GM18511 (cell line): ENCODE measurements around the gene IFIT1B.

Experiments used
- ATAC-seq: cut with Tn5 transposase; IDR thresholded peaks from one replicate; pipeline ENCODE4 v1.9.1; 2021; ENCODE audit warnings: mild to moderate bottlenecking, moderate library complexity; ENCODE audit not compliant: unreplicated experiment

Gene IFIT1B

DNA sequence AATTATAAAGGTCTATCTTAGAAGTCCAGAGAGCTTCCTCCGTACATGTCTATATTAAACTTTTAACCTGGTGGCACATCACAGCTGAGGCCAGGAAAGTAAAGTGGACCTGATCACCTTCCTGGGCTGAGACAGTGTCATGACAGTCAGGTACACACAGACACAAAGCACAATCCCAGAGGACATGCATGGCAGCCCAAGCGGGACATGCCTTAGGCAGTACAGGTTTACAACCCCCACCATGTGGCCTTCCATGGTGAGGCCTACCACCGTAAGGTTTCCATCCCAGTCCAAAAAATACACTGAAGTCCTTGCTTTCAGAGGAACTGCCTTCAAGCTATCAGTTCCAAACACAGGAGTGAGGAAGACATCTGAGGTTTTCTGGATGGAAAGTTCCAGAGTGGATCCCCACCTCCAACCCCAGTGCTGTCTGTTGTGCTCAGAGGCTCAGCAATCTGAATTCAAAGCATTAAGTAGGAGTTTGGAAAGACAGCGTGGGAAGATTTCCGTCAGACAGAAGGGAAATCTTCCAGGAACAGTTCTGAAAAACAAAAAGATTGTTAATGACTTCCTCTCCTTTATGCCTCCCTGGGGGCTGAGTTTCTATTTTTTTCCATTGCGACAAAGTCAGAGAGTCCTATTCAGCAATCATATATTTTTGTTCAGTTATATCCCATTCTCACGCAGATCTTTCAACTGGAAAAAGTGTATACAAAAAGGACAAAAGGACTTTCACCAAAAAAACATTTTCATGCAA, 30.0 kb upstream of the IFIT1B start:
- no peak for ATAC-seq

DNA sequence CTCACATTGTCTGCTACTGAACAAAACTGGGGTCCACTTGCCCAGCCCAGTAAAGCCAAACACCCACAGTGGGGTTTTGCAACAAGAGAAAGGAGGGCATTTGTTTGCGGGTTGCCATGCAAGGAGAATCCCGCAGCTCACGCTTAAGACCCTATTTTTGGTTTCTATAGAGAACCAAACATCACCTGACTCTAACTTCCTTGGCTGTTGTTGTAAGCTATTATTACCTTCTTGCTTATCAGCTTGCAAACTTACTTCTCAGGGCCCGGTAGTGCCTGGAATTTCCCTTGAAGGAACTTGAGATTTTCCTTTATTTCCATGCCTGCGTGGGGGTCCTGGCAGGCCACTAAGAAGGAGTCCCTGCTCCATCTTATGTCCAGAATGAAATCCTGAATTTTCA, 29.4 kb upstream of the IFIT1B start:
- no peak for ATAC-seq

DNA sequence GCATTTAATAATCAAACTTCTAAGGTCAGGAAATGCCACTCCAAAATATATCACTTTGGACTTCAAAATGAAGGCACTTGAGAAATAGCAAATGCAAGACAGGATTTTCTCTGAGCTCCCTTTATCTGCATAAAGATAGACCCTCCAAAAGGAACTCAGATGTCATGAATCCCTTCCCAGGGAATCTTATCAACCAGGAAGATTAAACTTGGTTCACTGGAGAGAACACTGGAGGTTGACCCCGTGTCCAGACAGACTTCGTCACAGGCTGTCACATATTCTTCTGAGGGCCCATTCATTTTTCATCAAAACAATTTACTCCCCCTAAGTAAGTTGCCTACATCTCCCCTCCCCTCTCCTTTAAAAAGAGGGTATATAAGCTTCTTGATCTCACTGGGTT, 28.9 kb upstream of the IFIT1B start:
- ATAC-seq = no peak

DNA sequence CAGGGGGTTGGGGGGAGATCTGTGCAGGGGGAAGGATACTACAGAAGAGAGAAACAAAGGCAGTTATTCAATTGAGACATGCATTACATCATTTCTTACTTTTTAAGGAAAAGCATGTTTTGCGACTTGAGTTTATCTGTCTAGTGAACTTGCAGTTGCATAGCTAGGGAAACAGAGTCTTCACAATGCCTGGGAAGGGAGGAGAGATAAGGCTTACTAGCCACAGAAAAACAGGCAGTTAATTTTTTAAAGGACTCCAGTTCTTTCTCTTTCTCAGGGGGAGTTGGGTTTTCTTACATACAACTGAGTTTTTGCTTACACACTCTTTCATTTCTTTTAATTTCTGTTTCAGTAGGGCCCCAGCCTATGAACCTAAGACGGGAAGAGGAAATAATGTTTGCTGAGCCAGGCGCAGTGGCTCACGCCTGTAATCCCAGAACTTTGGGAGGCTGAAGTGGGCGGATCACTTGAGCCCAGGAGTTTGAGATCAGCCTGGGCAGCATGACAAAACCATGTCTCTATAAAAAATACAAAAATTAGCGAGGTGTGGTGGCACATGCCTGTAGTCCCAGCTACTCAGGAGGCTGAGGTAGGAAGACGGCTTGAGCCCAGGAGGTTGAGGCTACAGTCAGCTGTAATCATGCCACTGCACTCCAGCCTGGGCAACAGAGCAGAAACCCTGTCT, 27.1 kb upstream of the IFIT1B start:
- ATAC-seq = peak; percentile 47

DNA sequence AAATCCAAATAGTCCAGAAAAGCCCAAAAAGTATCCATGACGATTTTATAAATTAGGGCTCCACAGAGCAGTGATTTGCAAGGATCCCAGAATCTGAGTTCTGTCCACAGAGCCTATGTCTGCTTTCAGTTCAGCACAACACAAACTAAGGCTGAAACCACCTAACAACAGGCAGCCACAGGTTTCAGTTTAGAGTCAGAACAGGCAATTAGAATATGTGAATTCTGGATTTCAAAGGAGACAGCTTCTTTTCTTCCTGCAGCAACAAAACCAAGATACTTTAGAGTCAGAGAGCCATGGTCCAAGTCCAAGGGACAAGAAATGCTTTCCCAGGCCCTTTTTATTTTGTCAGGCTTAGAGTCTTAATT, 26.5 kb upstream of the IFIT1B start:
- ATAC-seq = peak; percentile 84

DNA sequence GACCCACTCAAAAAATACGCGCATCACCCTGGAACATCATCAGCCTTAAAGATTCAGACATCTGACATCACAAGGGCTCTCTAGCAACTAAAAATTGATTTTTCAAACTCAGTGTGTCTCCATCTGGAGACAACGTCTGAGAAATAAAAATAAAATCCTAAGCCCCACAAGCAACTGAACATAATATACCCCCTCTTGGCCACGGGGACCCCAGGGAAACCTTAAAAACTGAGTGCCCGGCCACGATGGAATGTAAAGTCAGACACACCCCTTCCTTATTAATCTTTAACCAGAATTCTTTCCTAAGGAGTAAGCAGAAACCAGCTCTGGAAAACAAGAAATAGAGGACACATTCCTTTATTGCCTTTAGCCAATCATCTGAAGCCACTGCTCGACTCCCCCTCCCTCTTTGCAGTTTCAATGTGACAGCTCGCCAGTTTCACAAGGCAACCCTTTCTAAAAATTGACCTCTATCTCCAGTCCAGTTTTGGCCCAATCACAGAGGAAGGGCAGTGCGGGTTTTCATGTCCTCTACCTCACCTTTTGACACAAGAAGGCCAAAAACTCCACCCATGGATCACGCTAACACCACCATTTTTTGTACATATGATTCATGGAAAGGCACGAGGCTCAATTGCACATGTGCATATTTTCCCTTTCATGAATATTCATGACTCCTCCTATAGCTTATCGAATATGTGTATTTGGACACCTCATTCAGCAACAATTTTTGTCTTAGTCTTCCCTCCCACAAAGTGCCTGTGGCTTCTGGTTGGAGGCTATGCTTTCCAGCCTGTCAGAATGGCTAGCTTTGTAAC, 25.9 kb upstream of the IFIT1B start:
- peak; percentile 66 for ATAC-seq

DNA sequence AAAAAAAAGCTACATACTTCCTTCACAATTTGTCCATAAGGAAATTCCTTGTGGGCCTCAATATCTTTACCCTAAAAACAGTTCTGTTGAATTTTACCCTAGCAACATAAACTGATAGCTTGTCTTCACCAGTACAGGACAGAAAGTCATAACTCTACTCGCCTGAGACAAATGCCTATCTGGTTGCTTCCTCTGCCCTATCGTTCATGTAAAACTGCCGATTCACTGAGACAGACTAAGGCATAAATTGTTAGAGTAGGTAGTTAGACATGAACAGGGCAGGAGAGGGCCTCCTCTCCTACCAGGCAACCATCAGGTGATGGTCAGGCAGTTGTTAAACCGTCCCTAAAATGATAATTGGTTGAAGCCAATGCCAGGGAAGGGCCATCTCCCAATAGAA, 25.1 kb upstream of the IFIT1B start:
- ATAC-seq = no peak

DNA sequence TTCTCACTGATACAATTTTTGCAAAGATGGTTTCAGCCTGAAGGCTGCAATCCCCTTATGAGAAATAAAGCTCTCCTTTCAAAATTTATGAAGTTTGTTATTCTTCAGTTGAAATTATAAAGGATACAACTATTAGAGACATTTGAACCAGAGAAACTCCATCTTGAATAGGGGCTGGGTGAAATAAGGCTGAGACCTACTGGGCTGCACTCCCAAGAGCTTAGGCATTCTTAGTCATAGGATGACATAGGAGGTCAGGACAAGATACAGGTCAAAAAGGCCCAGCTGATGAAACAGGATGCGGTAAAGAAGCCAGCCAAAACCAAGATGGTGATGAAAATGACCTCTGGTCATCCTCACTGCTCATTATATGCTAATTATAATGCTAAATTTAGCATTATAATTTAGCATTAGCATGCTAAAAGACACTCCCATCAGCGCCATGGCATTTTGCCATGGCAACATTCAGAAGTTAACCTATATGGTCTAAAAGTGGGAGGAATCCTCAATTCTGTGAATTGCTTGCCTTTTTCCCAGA, 22.4 kb upstream of the IFIT1B start:
- no peak for ATAC-seq

DNA sequence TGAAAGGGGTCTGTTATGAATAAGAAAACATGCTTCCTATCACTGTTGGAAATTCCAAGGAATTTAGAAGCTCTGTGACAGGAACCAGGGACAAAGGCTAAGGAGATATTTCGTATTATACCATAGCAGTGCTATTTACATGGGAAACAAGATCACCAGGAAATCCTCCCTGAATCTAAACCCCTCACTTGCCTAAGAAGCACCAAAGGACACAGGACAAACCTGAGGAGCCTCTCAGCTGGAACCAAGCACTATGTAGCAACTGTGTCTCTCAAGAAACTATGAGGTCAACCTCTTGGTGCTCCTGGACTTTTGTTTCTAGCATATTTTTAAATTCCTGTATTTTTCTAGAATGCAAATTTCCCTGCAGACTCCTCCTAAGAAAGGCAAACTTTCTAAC, 20.8 kb upstream of the IFIT1B start:
- ATAC-seq = no peak

DNA sequence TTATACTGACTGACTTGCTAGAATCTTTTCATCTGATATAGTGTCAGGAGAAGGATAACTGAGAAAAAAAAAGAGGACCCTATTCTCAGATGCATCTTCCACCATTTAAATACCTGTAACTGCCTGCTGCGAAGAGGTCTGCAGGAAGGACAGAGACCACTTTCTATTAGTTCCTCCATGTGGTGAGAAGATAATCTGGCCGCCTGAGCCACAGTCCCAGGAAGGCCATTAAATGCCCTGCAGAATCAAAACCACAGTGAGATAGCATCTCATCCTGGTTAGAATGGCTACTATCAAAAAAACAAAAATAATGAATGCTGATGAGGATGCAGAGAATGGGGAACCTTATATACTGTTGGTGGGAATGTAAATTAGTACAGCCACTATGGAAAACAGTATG, 19.9 kb upstream of the IFIT1B start:
- ATAC-seq = no peak

DNA sequence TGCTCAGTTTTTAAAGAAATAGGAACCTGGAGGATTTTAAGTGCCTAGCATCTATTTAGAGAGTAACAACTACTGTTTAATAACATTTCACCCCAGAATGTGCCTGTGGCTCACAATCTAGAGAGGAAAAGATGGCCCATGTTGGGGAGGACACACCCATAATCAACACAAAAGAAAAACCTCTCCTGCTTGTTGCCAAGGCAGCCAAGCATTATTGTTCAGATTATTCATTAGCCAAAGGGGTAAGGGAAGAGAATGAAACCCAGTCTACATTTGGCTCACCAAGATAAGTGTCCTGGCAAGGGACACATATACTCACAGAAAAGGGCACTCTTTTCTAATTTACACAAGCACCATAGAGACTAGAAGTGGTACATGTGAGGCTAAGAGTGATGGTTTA, 17.7 kb upstream of the IFIT1B start:
- no peak for ATAC-seq

DNA sequence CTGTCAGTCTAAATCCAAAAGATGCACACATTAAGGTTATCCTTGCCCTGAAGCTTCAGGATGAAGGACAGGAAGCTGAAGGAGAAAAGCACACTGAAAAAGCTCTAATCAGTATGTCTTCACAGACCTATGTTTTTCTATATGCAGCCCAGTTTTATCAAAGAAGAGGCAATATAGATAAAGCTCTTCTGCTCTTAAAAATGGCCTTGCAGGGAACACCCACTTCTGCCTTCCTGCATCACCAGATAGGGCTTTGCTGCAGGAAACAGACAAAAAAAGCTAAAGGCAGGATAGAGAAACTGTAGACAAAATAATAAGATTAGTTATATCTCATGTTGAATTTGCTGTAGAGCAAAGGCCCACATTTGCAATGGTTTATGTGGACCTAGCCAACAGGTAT, 14.9 kb upstream of the IFIT1B start:
- ATAC-seq = no peak

DNA sequence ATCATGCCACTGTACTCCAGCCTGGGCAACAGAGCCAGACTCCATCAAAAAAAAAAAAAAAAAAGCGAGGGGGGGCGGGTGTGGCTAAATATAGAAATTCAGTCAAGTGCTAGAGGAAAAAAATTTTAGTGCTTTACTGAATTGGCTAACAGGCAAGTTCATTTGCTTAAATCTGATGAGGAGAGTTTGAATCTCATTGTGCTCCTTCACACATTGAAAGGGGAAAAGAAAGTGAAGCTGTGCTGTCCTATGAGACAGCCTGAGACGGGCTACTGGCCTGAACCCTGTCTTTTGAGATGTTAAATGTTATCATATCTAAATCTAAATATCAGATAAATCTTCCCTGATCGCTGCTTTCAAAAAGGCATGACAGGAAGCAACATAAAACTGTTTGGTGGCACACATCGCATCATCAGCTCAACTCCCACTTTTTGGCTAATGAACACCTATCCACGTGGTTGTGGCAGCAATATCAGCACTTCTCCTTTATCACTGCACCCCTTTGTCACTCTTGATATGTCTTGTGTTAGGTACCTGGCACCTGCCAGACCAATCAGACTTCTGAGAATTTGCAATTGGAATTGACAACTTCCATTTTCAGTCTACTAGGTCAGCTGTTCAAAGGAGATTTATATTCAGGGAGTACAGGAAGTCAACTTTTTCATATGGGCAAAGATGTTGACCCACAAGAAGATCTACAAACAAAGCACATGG, 14.0 kb upstream of the IFIT1B start:
- no peak for ATAC-seq

DNA sequence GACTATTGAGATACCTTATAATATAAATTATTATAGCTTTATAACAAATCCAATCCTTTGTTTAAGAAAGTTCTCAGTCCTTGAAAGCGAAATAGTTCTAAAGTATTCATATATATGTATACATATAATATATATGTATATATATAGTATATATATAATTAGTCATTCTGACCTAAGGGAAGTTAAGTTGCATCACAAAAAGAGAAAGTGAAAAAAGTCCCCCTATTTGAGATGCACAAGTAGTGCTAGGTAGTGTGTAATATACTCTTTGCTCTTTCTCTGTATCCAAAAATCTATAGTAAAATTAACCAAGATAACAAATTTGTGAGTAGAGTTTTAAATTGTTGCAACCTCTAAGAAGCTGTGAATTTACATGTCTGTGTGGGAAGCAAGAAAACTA, 13.3 kb upstream of the IFIT1B start:
- no peak for ATAC-seq

DNA sequence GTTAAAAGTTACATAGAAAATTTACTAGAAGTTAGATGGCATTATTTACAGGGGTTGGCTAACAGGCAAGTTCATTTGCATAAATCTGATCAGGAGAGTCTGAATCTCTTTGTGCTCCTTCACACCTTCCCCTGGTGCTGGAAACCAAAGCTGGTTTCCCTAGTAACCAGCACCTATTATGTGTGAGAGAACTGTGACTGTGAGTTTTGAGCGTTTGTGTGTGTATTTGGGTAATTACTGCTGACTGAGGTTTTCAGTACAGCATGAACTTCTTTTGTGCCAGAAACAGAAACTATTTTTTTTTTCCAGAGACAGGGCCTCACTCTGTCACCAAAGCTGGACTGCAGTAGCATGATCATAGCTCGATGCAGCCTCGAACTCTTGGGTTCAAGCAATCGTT, 10.3 kb upstream of the IFIT1B start:
- ATAC-seq = peak; percentile 79

DNA sequence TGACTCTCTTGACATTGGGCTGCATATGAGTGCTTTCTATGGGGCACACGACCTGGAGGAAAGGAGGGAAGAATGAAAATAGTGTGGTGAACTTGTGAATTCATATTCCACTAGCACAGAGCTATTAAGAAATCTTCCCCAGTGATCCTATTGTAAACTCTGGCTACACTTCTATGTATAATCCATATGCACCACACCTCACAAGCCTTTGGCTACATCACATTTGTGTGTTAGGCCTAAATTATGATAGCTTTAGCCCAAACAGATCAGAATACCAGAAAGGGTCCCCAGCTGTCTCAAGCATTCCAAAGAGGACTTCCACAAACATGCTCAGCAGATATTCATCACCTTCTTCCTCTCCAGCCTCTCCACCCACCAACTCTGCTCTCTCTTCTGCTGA, 9.7 kb upstream of the IFIT1B start:
- ATAC-seq = no peak

DNA sequence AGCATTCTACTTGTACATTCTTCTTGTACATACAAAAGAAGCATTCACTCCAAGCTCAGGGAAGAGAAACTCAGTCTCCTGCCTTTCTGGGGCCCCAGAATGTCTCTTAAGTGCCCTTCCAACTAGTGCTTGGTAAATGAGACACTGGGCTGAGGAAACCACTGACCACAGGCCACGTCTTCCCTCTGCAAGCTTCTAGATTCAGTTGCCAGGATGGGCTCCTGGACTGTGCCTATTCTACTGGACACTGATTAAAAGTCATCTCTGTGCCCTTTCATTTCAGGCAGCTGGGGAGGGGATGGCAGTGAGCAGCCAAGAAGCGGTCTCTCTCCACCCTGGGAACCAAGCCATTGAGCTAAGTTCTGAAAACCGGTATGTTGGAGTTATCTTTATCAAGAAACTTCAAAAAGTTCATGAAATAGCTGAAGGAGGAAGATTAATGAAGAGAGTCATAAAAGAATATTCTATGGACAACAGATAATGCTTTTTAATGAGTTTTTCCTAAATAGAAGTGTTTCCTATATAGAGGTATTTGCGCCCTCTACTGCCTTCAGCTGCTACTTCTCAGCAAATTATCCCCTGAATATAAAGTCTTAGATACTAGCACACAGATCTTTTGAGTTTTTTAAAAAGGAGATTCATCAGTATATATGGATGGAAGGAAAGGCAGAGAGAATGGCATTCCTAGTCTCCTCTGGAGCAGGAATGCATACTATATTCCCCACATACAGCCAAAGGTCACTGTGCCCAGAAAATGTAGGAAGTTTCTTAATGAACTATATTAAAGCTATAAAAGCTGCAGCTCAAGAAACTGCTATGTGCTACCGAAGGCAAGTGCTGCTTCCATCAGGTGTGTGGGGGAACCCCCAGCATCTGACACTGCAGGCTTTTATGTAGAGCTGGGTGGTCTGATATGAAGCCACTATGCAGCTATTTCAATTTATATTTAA, 8.4 kb upstream of the IFIT1B start:
- ATAC-seq = no peak

DNA sequence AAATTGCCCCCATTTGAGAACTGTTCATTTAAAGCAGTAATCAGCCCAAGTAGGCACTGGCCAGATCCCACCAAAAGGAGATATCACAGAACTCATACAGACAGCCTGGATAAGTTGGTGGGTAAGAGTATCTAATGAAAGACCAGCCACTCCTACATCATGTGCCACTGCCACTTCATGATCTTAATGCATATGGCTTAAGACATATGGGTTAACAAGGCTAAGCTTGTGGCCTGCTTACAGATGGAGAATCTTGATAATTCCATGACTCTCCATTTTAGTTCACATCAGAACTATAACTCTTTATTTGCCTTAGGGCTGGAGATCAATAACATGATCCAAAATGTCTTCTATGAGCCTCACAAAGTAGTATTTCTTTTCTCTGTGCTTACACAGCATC, 6.8 kb upstream of the IFIT1B start:
- ATAC-seq = no peak

DNA sequence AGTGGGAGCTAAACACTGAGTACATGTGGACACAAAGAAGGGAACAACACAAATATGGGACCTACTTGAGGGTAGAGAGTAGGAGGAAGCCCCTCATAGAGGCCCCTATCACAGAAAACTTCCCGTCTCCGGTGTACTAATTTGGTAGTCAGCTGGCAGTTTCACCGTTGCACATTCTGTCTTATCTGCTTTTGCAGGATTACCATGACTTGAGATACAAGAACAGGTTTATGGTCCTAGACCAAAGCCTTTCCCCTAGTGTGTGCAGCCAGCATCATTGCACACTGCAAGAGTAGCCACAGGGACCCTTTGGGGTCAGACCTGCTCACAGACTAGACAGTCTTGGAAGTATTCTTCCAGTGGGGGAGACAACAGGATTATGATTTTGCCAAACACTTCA, 5.9 kb upstream of the IFIT1B start:
- no peak for ATAC-seq
